HG02885 (cell line): ENCODE data around the gene NRG3.

Source experiments
- ATAC-seq: cut with Tn5 transposase; IDR thresholded peaks from one replicate; pipeline ENCODE4 v1.9.1; 2021; ENCODE audit warnings: mild to moderate bottlenecking; ENCODE audit not compliant: unreplicated experiment, poor library complexity

The NRG3 gene

GRCh38 chr10:82192665-82193064 lies 317.7 kb downstream of the NRG3 start:
- ATAC-seq: no peak

GRCh38 chr10:82194419-82194818 lies 319.4 kb downstream of the NRG3 start:
- no peak for ATAC-seq

GRCh38 chr10:82206831-82207230 lies 331.8 kb downstream of the NRG3 start:
- no peak for ATAC-seq

- ATAC-seq: no peak
These were observed 333.7 kb downstream of the NRG3 start for GRCh38 chr10:82208726-82209125.

GRCh38 chr10:82210331-82210730 lies 335.3 kb downstream of the NRG3 start:
- ATAC-seq: no peak

GRCh38 chr10:82211346-82211745 lies 336.4 kb downstream of the NRG3 start:
- ATAC-seq: no peak

GRCh38 chr10:82212753-82213152 lies 337.8 kb downstream of the NRG3 start:
- no peak for ATAC-seq

- ATAC-seq: no peak
These were observed 338.8 kb downstream of the NRG3 start for GRCh38 chr10:82213784-82214183.

- ATAC-seq: no peak
These were observed 346.1 kb downstream of the NRG3 start for GRCh38 chr10:82221056-82221455.

GRCh38 chr10:82221601-82222149 lies 346.7 kb downstream of the NRG3 start:
- no peak for ATAC-seq

- no peak for ATAC-seq
These were observed 353.7 kb downstream of the NRG3 start for GRCh38 chr10:82228701-82229100.

- no peak for ATAC-seq
These were observed 359.2 kb downstream of the NRG3 start for GRCh38 chr10:82234173-82234572.

- ATAC-seq: no peak
These were observed 361.2 kb downstream of the NRG3 start for GRCh38 chr10:82236084-82236731.

- ATAC-seq: no peak
These were observed 363.3 kb downstream of the NRG3 start for GRCh38 chr10:82238291-82238690.

GRCh38 chr10:82240408-82240807 lies 365.4 kb downstream of the NRG3 start:
- no peak for ATAC-seq

- no peak for ATAC-seq
These were observed 367.8 kb downstream of the NRG3 start for GRCh38 chr10:82242778-82243177.

- ATAC-seq: no peak
These were observed 370.2 kb downstream of the NRG3 start for GRCh38 chr10:82245157-82245556.

GRCh38 chr10:82245906-82246560 lies 371.0 kb downstream of the NRG3 start:
- ATAC-seq: no peak

- no peak for ATAC-seq
These were observed 374.1 kb downstream of the NRG3 start for GRCh38 chr10:82249141-82249540.

- no peak for ATAC-seq
These were observed 376.4 kb downstream of the NRG3 start for GRCh38 chr10:82251222-82251906.

GRCh38 chr10:82252081-82252480 lies 377.1 kb downstream of the NRG3 start:
- no peak for ATAC-seq
